Left ventricle myocardium inferior (tissue), 1 donor: ENCODE results near the gene INPP4B. TPM values are rescaled to one million over a fixed set of nuclear protein-coding genes. Genes with fewer than 3 reads are reported as not detected.

Source experiments
- DNase-seq: peaks from one replicate; pipeline ENCODE4 v3.0.0-alpha.2; 2020
- H3K27ac ChIP-seq: fragments of 200-600 bp; replicated peaks from 2 replicates; pipeline ENCODE4 v1.8.0; 2021
- H3K27me3 ChIP-seq: fragments of 200-600 bp; 2 replicates; pipeline ENCODE4 v1.8.0; 2021; ENCODE audit warnings: low read depth
- H3K36me3 ChIP-seq: fragments of 200-600 bp; 2 replicates; pipeline ENCODE4 v1.8.0; 2021
- H3K4me1 ChIP-seq: fragments of 200-600 bp; 2 replicates; pipeline ENCODE4 v1.8.0; 2021
- H3K4me3 ChIP-seq: fragments of 200-600 bp; 2 replicates; pipeline ENCODE4 v1.8.0; 2021; ENCODE audit warnings: mild to moderate bottlenecking, moderate library complexity
- H3K9me3 ChIP-seq: fragments of 200-600 bp; replicated peaks from 2 replicates; pipeline ENCODE4 v1.8.0; 2021
- intact Hi-C: fragments of 100-400 bp; cut with micrococcal nuclease; formaldehyde crosslinking; loops from one replicate; pipeline ENCODE4 v1.11.0; 2022
- total RNA-seq: library from RNA; stranded (reverse); fragmentation: NEBNext Ultra II Directional; extraction: Animal tissue kit (Norgen Biotek cat#: 25700); gene quantifications from one replicate; pipeline ENCODE4 v1.2.1, GENCODE V29; 2021
- TF ChIP-seq, protein P1 (sequence below): fragments of 200-600 bp; IDR thresholded peaks from 2 replicates; pipeline ENCODE4 v1.8.0; 2021; ENCODE audit warnings: antibody characterized with exemption, mild to moderate bottlenecking, borderline replicate concordance
- donor health status: DM: no; HTN: yes; CAD: no; lungs with severe emphysema.

Gene INPP4B
- total RNA-seq, 1 donor from 2014 or later: 61.1 TPM

DNA sequence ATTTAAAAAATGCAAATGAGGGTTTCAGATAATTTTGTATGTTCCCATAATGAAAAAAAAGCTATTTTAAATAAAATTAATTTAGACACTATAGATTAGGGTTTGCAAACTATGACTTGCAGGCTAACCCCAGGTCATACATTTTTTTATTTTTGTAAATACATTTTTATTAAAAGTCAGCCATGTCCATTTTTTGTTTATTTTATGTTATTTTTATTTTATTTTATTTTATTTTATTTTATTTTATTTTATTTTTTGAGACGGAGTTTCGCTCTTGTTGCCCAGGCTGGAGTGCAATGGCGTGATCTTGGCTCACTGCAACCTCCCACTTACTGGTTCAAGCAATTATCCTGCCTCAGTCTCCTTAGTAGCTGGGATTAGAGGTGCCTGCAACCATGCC, 749.1 kb downstream of the INPP4B start:
- H3K36me3 ChIP-seq: no peaks in the 10 kb centered on the region
- no peaks in the 10 kb centered on the region for H3K27me3 ChIP-seq
- DNase-seq: no peak
- no peak overlapping the region for H3K4me3 ChIP-seq
- intact Hi-C loops: no loop called here
- no peak overlapping the region for H3K27ac ChIP-seq
- no peaks in the 10 kb centered on the region for H3K9me3 ChIP-seq
- TF ChIP-seq, protein P1, sequence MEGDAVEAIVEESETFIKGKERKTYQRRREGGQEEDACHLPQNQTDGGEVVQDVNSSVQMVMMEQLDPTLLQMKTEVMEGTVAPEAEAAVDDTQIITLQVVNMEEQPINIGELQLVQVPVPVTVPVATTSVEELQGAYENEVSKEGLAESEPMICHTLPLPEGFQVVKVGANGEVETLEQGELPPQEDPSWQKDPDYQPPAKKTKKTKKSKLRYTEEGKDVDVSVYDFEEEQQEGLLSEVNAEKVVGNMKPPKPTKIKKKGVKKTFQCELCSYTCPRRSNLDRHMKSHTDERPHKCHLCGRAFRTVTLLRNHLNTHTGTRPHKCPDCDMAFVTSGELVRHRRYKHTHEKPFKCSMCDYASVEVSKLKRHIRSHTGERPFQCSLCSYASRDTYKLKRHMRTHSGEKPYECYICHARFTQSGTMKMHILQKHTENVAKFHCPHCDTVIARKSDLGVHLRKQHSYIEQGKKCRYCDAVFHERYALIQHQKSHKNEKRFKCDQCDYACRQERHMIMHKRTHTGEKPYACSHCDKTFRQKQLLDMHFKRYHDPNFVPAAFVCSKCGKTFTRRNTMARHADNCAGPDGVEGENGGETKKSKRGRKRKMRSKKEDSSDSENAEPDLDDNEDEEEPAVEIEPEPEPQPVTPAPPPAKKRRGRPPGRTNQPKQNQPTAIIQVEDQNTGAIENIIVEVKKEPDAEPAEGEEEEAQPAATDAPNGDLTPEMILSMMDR: no peak
- peaks cover under 1% of the 10 kb centered on the region for H3K4me1 ChIP-seq

DNA sequence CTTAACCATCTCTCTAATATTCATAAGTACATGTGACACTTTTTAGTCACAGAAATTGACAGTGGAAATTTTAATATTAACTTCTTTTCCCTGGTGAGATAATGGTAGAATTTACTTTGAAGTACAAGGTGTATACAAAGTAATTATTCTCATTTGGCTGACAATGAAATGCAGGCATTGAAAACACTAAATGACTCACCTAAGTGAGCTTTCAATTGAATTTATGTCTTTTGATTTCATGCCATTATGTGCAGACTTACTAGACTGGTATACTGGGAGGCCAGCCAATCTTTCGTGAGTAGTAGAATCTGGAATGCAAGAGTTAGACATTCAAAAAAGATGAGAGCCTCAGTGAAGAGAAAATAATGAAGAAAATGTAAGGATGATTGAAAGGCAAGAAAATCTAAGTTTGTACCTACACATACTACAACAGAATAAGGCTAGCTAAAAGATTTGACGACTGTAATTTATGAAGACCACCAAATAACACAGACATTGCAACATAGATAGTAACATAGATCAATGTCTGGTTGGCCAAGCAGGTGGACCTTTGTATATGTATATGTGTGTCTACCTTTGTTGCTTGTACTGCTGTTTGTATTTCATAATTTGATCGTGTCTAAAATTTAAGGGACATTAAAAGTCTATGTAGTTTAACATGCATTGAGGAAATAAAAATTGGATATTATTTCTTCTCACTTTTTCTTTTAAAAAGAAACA, 750.1 kb downstream of the INPP4B start:
- Histone ChIP-seq H3K4me1 (peaks cover 7% of the 10 kb centered on the region), H3K36me3 (no peaks in the 10 kb centered on the region), H3K9me3 (no peaks in the 10 kb centered on the region), H3K27me3 (no peaks in the 10 kb centered on the region), H3K27ac (no peak overlapping the region), H3K4me3 (no peak overlapping the region)
- intact Hi-C loops: no loop called here
- TF ChIP-seq, protein P1: no peak
- DNase-seq: no peak

- H3K4me1 ChIP-seq: peaks cover 7% of the 10 kb centered on the region
- no peak for DNase-seq
- TF ChIP-seq, protein P1: no peak
- no peak overlapping the region for H3K27ac ChIP-seq
- no peaks in the 10 kb centered on the region for H3K9me3 ChIP-seq
- H3K36me3 ChIP-seq: no peaks in the 10 kb centered on the region
- H3K4me3 ChIP-seq: no peak overlapping the region
- no peaks in the 10 kb centered on the region for H3K27me3 ChIP-seq
- intact Hi-C loops: no loop called here
Measured at GRCh38 chr4:142092941-142093340, 753.2 kb downstream of the INPP4B start.

DNA sequence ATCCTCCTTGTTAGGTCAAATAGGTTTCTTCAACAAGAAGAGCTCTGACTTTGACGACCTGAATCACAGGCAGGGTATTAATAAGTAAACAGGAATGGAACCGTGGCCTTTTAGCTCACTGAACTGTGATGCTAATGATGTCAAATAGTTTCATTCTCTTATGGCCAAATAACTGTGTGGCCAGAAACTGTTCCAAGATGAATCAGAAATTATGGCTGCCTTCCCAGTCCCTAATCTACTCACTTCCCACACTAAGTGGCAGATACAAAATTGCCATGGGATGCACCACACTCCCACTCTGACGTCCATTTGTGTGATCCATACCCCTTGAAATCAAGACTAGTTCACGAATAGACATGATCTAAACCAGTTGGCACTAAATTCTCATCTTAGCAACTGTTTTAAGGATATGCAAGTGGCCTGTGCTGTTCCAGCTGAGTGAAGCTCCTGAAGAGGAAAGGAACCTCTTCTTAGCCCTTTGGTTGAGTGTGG, 754.4 kb downstream of the INPP4B start:
- TF ChIP-seq, protein P1: no peak
- H3K9me3 ChIP-seq: no peaks in the 10 kb centered on the region
- peaks cover 7% of the 10 kb centered on the region for H3K4me1 ChIP-seq
- H3K27me3 ChIP-seq: no peaks in the 10 kb centered on the region
- DNase-seq: no peak
- no peak overlapping the region for H3K4me3 ChIP-seq
- no peaks in the 10 kb centered on the region for H3K36me3 ChIP-seq
- intact Hi-C loops: no loop called here
- peak overlapping the region; percentile 65 for H3K27ac ChIP-seq

DNA sequence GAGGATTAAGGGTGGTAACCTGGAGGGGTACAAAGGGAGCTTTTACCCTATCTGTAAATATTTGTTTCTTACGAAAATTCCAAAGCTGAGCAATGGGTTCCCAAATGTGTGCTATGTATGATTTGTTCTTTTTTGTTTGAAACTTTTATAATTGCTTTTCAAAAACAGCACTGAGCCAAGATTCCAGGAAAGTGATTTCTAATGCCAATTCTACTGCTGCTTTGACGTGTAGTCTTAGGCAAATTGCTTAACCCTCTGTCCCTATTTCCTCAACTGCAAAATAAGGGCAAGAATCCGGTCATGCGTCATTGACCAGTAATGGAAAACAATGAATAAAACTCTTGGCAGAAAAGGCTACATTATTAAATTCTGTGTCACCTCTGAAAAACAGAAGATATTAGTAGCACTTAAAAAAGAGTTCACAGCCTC, 755.0 kb downstream of the INPP4B start:
- no peak overlapping the region for H3K4me3 ChIP-seq
- no peak for DNase-seq
- no peaks in the 10 kb centered on the region for H3K9me3 ChIP-seq
- no peaks in the 10 kb centered on the region for H3K27me3 ChIP-seq
- H3K36me3 ChIP-seq: no peaks in the 10 kb centered on the region
- peaks cover 7% of the 10 kb centered on the region for H3K4me1 ChIP-seq
- intact Hi-C loops: no loop called here
- H3K27ac ChIP-seq: peak overlapping the region; percentile 65
- TF ChIP-seq, protein P1: no peak
